Cardiac ventricle fibroblast (primary cell): Measurements from ENCODE around the gene CREM. TPM values are rescaled to one million over a fixed set of nuclear protein-coding genes. Genes with fewer than 3 reads are reported as not detected.

ENCODE experiments used
- total RNA-seq: library from RNA; depleted of rRNA; stranded (reverse); fragments of >200 nt; gene quantifications from 2 replicates; pipeline ENCODE4 v1.2.3, GENCODE V29; 2015

The CREM gene
- 14.2 and 21.9 TPM in 2 replicates for total RNA-seq

GRCh38 chr10:35126530-35127288 lies at the start of gene CREM:
TSS of gene CREM (plus strand) at chr10:35126846. CDS start at chr10:35137836, 10,990 bp downstream.

GRCh38 chr10:35090162-35090954 lies 36.3 kb upstream of the CREM start, which contains the start of gene CUL2:
TSS of gene CUL2 (minus strand) at chr10:35090341. CDS start at chr10:35071317, 19,024 bp downstream.

Other genes starting within 250 kb of the CREM start
- gene CUL2, start 36.5 kb upstream of the CREM start, total RNA-seq = 14.7 and 19.8 TPM in 2 replicates
- gene CCNY, start 209.7 kb downstream of the CREM start, total RNA-seq = 28.6 and 33.1 TPM in 2 replicates